Lower lobe of right lung (tissue), 2 donors: Measurements from ENCODE around the gene CD226. TPM values are rescaled to one million over a fixed set of nuclear protein-coding genes. Genes with fewer than 3 reads are reported as not detected.

Source experiments
- ATAC-seq, 2 donors: fragments of 200-7000 bp; cut with Tn5 transposase; one replicate each; pipeline ENCODE4 v1.9.1; 2020 to 2022; ENCODE audit warnings: mild to moderate bottlenecking in 2 of 2, moderate library complexity in 2 of 2
- DNase-seq: peaks from one replicate; pipeline ENCODE4 v3.0.0-alpha.2; 2020
- H3K27ac ChIP-seq: fragments of 200-600 bp; one replicate; pipeline ENCODE4 v1.8.0; 2022
- H3K27me3 ChIP-seq: fragments of 200-600 bp; one replicate; pipeline ENCODE4 v1.8.0; 2022; ENCODE audit warnings: low read depth
- H3K36me3 ChIP-seq: fragments of 200-600 bp; one replicate; pipeline ENCODE4 v1.8.0; 2022; ENCODE audit warnings: mild to moderate bottlenecking
- H3K4me1 ChIP-seq: fragments of 200-600 bp; one replicate; pipeline ENCODE4 v1.8.0; 2022
- H3K4me3 ChIP-seq: fragments of 200-600 bp; one replicate; pipeline ENCODE4 v1.8.0; 2022; ENCODE audit warnings: mild to moderate bottlenecking
- H3K9me3 ChIP-seq: fragments of 200-600 bp; one replicate; pipeline ENCODE4 v1.8.0; 2022
- CTCF ChIP-seq: fragments of 200-600 bp; IDR thresholded peaks from one replicate; pipeline ENCODE4 v1.8.0; 2022; ENCODE audit warnings: antibody characterized with exemption, mild to moderate bottlenecking
- intact Hi-C: fragments of 100-400 bp; cut with DNase I; formaldehyde crosslinking; loops from one replicate; pipeline ENCODE4 v1.11.0; 2022
- total RNA-seq: library from RNA; stranded (reverse); fragmentation: NEBNext Ultra II Directional; extraction: Animal tissue kit (Norgen Biotek cat#: 25700); gene quantifications from one replicate; pipeline ENCODE4 v1.2.1, GENCODE V29; 2021
- donor health status: DM: no; HTN: yes; CAD: no; lungs with severe emphysema.

Gene CD226
- total RNA-seq, 1 donor from 2014 or later = 5.4 TPM

- no peaks in the 10 kb centered on the region for H3K27me3 ChIP-seq
- H3K36me3 ChIP-seq = no peaks in the 10 kb centered on the region
- no peaks in the 10 kb centered on the region for H3K9me3 ChIP-seq
- intact Hi-C loops = no loop called here
- DNase-seq (no peak), ATAC-seq (no peak)
- H3K4me3 ChIP-seq = no peak overlapping the region
- TF ChIP-seq CTCF = no peak
- no peak overlapping the region for H3K27ac ChIP-seq
- H3K4me1 ChIP-seq = no peaks in the 10 kb centered on the region
These were observed 88.8 kb downstream of the CD226 start for GRCh38 chr18:69858897-69859296.

GRCh38 chr18:69854455-69854854 lies 93.2 kb downstream of the CD226 start:
- H3K4me3 ChIP-seq = no peak overlapping the region
- no peaks in the 10 kb centered on the region for H3K4me1 ChIP-seq
- intact Hi-C loops = no loop called here
- H3K27me3 ChIP-seq = no peaks in the 10 kb centered on the region
- no peak overlapping the region for H3K27ac ChIP-seq
- no peak for TF ChIP-seq CTCF
- ATAC-seq (no peak), DNase-seq (no peak)
- H3K9me3 ChIP-seq = no peaks in the 10 kb centered on the region
- H3K36me3 ChIP-seq = no peaks in the 10 kb centered on the region

- intact Hi-C loops = no loop called here
- no peaks in the 10 kb centered on the region for H3K9me3 ChIP-seq
- DNase-seq (no peak), ATAC-seq (no peak)
- no peak overlapping the region for H3K4me3 ChIP-seq
- H3K36me3 ChIP-seq = no peaks in the 10 kb centered on the region
- no peak for TF ChIP-seq CTCF
- H3K4me1 ChIP-seq = no peaks in the 10 kb centered on the region
- no peaks in the 10 kb centered on the region for H3K27me3 ChIP-seq
- no peak overlapping the region for H3K27ac ChIP-seq
These were observed 94.6 kb downstream of the CD226 start for GRCh38 chr18:69853051-69853450.

GRCh38 chr18:69845593-69846506 lies 101.8 kb downstream of the CD226 start:
- no peak overlapping the region for H3K4me3 ChIP-seq
- intact Hi-C loops = no loop called here
- no peaks in the 10 kb centered on the region for H3K9me3 ChIP-seq
- ATAC-seq (peak; percentile 50 to 56), DNase-seq (no peak)
- no peaks in the 10 kb centered on the region for H3K27me3 ChIP-seq
- no peak for TF ChIP-seq CTCF
- H3K4me1 ChIP-seq = peaks cover 13% of the 10 kb centered on the region
- no peak overlapping the region for H3K27ac ChIP-seq
- H3K36me3 ChIP-seq = no peaks in the 10 kb centered on the region

GRCh38 chr18:69844656-69845055 lies 103.0 kb downstream of the CD226 start:
- no peak for ATAC-seq
- DNase-seq = no peak
- TF ChIP-seq CTCF = no peak
- H3K4me3 ChIP-seq = no peak overlapping the region
- no peaks in the 10 kb centered on the region for H3K27me3 ChIP-seq
- intact Hi-C loops = no loop called here
- H3K9me3 ChIP-seq = no peaks in the 10 kb centered on the region
- no peak overlapping the region for H3K27ac ChIP-seq
- peaks cover 13% of the 10 kb centered on the region for H3K4me1 ChIP-seq
- H3K36me3 ChIP-seq = no peaks in the 10 kb centered on the region
